HCT116 (cell line): ENCODE data around the gene PASD1. TPM values are rescaled to one million over a fixed set of nuclear protein-coding genes. Genes with fewer than 3 reads are reported as not detected.

Experiments used
- ATAC-seq: fragments of 200-7000 bp; cut with Tn5 transposase; 2 replicates; pipeline ENCODE4 v1.9.1; 2020; ENCODE audit warnings: mild to moderate bottlenecking, moderate library complexity
- BruUV-seq: library from RNA; stranded (reverse); fragments of 400-500 nt; replicated peaks from 2 replicates; lab custom pipeline; 2021; lab: Mats Ljungman, UMichigan
- CTCF ChIA-PET: fragments of 300-600 bp; sonication (Branson Sonifier 250); formaldehyde crosslinking; loops from one replicate; lab custom pipeline; 2021; ENCODE audit warnings: antibody characterized with exemption; lab: Charles Lee
- POLR2A ChIA-PET: fragments of 300-600, 350-600 bp; sonication (Branson Sonifier 250); formaldehyde crosslinking; loops from one replicate; lab custom pipeline; 2021; ENCODE audit warnings: antibody characterized with exemption; lab: Charles Lee
- RAD21 ChIA-PET, 2 experiments: fragments of 300-600 bp; sonication (Branson Sonifier 250); formaldehyde crosslinking; loops; one replicate each; lab custom pipeline; 2023; ENCODE audit warnings: low total read pairs in 2 of 2; ENCODE audit not compliant: uncharacterized antibody in 2 of 2, unreplicated experiment in 2 of 2, low non-redundant PET in 1 of 2; lab: Charles Lee
- DNase-seq: peaks from one replicate; pipeline ENCODE4 v3.0.0-alpha.2; 2010; ENCODE audit warnings: low read depth, low spot score
- H2AFZ ChIP-seq: fragments of 200-600 bp; shearing (Covaris generic), sonication (generic); 2 replicates; pipeline ENCODE4 v1.6.1; 2017; ENCODE audit warnings: low read depth, mixed run types, mixed read lengths, antibody characterized with exemption, low read length; ENCODE audit not compliant: poor library complexity, severe bottlenecking
- H3K27ac ChIP-seq: 2 replicates; pipeline ENCODE4 v1.5.1; 2012; ENCODE audit warnings: low read depth, low read length
- H3K27me3 ChIP-seq: fragments of 200-600 bp; sonication (generic); 2 replicates; pipeline ENCODE4 v1.6.1; 2016; ENCODE audit warnings: mixed run types, low read length, mixed read lengths; ENCODE audit not compliant: insufficient read depth
- H3K36me3 ChIP-seq, 2 experiments: fragments of 200-500 bp in 1 of 2; fragments of 200-600 bp in 1 of 2; sonication (Bioruptor generic) in 1 of 2; sonication (generic) in 1 of 2; 2 replicates each; pipeline versions ENCODE4 v1.5.1 to v1.6.1; 2014 to 2016; ENCODE audit warnings: low read length in 2 of 2, inconsistent platforms in 1 of 2, mixed read lengths in 1 of 2, mixed run types in 1 of 2; ENCODE audit not compliant: insufficient read depth in 2 of 2, control insufficient read depth in 1 of 2
- H3K4me1 ChIP-seq, 2 experiments: fragments of 200-600 bp in 1 of 2; sonication (generic) in 1 of 2; 2 replicates each; pipeline versions ENCODE4 v1.5.1 to v1.6.1; 2012 to 2017; ENCODE audit warnings: low read length in 2 of 2, inconsistent platforms in 1 of 2, mild to moderate bottlenecking in 1 of 2, mixed read lengths in 1 of 2, mixed run types in 1 of 2, moderate library complexity in 1 of 2; ENCODE audit not compliant: insufficient read depth in 2 of 2, control insufficient read depth in 1 of 2
- H3K4me2 ChIP-seq: fragments of 200-600 bp; sonication (generic); 2 replicates; pipeline ENCODE4 v1.6.1; 2017; ENCODE audit warnings: mixed run types, low read length, mixed read lengths
- H3K4me3 ChIP-seq, 2 experiments: fragments of 200-600 bp in 1 of 2; sonication (generic) in 1 of 2; replicated peaks in 1 of 2; 2 replicates each; pipeline ENCODE4 v1.5.1; 2011 to 2016; ENCODE audit warnings: low read length in 2 of 2, control low read depth in 1 of 2, low read depth in 1 of 2, mild to moderate bottlenecking in 1 of 2, mixed read lengths in 1 of 2, mixed run types in 1 of 2
- H3K79me2 ChIP-seq: fragments of 200-600 bp; sonication (generic); 2 replicates; pipeline ENCODE4 v1.6.1; 2017; ENCODE audit warnings: mild to moderate bottlenecking, mixed run types, low read length, moderate library complexity, mixed read lengths; ENCODE audit not compliant: insufficient read depth
- H3K9ac ChIP-seq: fragments of 200-600 bp; sonication (generic); 2 replicates; pipeline ENCODE4 v1.6.1; 2016; ENCODE audit warnings: low read length, mixed read lengths
- H3K9me2 ChIP-seq: fragments of 200-600 bp; sonication (generic), shearing (Covaris generic); 2 replicates; pipeline ENCODE4 v1.6.1; 2017; ENCODE audit warnings: mixed run types, mild to moderate bottlenecking, moderate library complexity; ENCODE audit not compliant: insufficient read depth
- H3K9me3 ChIP-seq, 2 experiments: fragments of 200-500 bp in 1 of 2; fragments of 200-600 bp in 1 of 2; sonication (Bioruptor generic) in 1 of 2; sonication (generic) in 1 of 2; 2 replicates each; pipeline ENCODE4 v1.6.1; 2014 to 2017; ENCODE audit warnings: low read length in 2 of 2, mixed read lengths in 2 of 2, inconsistent platforms in 1 of 2, low read depth in 1 of 2, mild to moderate bottlenecking in 1 of 2, mixed run types in 1 of 2, moderate library complexity in 1 of 2; ENCODE audit not compliant: control insufficient read depth in 1 of 2, insufficient read depth in 1 of 2
- H4K20me1 ChIP-seq: fragments of 200-600 bp; sonication (generic), shearing (Covaris generic); 2 replicates; pipeline ENCODE4 v1.6.1; 2017; ENCODE audit warnings: mixed run types, mild to moderate bottlenecking, moderate library complexity; ENCODE audit not compliant: insufficient read depth
- CEBPB ChIP-seq: IDR thresholded peaks from 2 replicates; pipeline ENCODE4 v1.6.1; 2012; ENCODE audit warnings: low read depth
- CTCF ChIP-seq, 3 experiments: fragments of 200-600 bp in 1 of 3; sonication (generic) in 1 of 3; IDR thresholded peaks in 2 of 3; conservative IDR thresholded peaks in 1 of 3; 2 replicates each; pipeline ENCODE4 v1.5.1; 2012 to 2017; ENCODE audit warnings: low read depth in 2 of 3, low read length in 2 of 3, antibody characterized with exemption in 1 of 3, borderline replicate concordance in 1 of 3, control low read depth in 1 of 3, mild to moderate bottlenecking in 1 of 3, mixed read lengths in 1 of 3, mixed run types in 1 of 3, moderate library complexity in 1 of 3; ENCODE audit not compliant: insufficient read depth in 1 of 3
- ELF1 ChIP-seq: IDR thresholded peaks from 2 replicates; pipeline ENCODE4 v1.6.1; 2012; ENCODE audit warnings: low read depth, borderline replicate concordance
- EZH2 ChIP-seq: fragments of 200-600 bp; sonication (generic); IDR thresholded peaks from 2 replicates; pipeline ENCODE4 v1.6.1; 2017; ENCODE audit warnings: antibody characterized with exemption, mixed run types
- EZH2phosphoT487 ChIP-seq: fragments of 200-600 bp; IDR thresholded peaks from 2 replicates; pipeline ENCODE4 v1.6.1; 2018; ENCODE audit warnings: antibody characterized with exemption, borderline replicate concordance
- JUND ChIP-seq: IDR thresholded peaks from 2 replicates; pipeline ENCODE4 v1.6.1; 2012
- MAX ChIP-seq: IDR thresholded peaks from 2 replicates; pipeline ENCODE4 v1.6.1; 2012
- POLR2A ChIP-seq: IDR thresholded peaks from 2 replicates; pipeline ENCODE4 v1.7.0; 2011; ENCODE audit warnings: borderline replicate concordance; ENCODE audit not compliant: insufficient read depth, insufficient read length; ENCODE audit errors: extremely low read depth
- POLR2AphosphoS5 ChIP-seq: IDR thresholded peaks from 2 replicates; pipeline ENCODE4 v1.6.1; 2011; ENCODE audit warnings: mild to moderate bottlenecking, low read depth, low read length, moderate library complexity
- SIN3A ChIP-seq: IDR thresholded peaks from 2 replicates; pipeline ENCODE4 v1.6.1; 2012; ENCODE audit warnings: low read depth
- SRF ChIP-seq: IDR thresholded peaks from 2 replicates; pipeline ENCODE4 v1.6.1; 2012; ENCODE audit warnings: low read depth
- TCF7L2 ChIP-seq: IDR thresholded peaks from 2 replicates; pipeline ENCODE4 v1.7.0; 2011; ENCODE audit warnings: borderline replicate concordance, inconsistent platforms; ENCODE audit not compliant: insufficient read depth, insufficient read length; ENCODE audit errors: extremely low read depth
- YY1 ChIP-seq: IDR thresholded peaks from 2 replicates; pipeline ENCODE4 v1.6.1; 2011; ENCODE audit warnings: low read length, low read depth, moderate library complexity, mild to moderate bottlenecking; ENCODE audit not compliant: insufficient replicate concordance; ENCODE audit errors: extremely low read depth
- ZNF274 ChIP-seq: fragments of 200-500 bp; sonication (Bioruptor generic); IDR thresholded peaks from 2 replicates; pipeline ENCODE4 v1.6.1; 2014; ENCODE audit warnings: mild to moderate bottlenecking, low read depth, low read length, inconsistent platforms
- intact Hi-C: fragments of 100-400 bp; cut with micrococcal nuclease; formaldehyde crosslinking; loops from 2 replicates; pipeline ENCODE4 v1.10.0; 2022
- total RNA-seq: library from RNA; stranded (reverse); gene quantifications from one replicate; pipeline ENCODE4 v1.2.1, GENCODE V29; 2021; ENCODE audit not compliant: unreplicated experiment
- TF ChIP-seq, protein P1 (sequence below): IDR thresholded peaks from 2 replicates; pipeline ENCODE4 v1.6.1; 2012; ENCODE audit warnings: low read depth
- TF ChIP-seq, protein P2 (sequence below): IDR thresholded peaks from 2 replicates; pipeline ENCODE4 v1.6.1; 2012

Gene PASD1
- total RNA-seq, 1 experiment from 2014 or later, result not detected

GRCh38 chrX:151714362-151714761, 150.9 kb downstream of the PASD1 start:
- Histone ChIP-seq H4K20me1 (no peaks in the 10 kb centered on the region), H3K4me3 (no peak overlapping the region), H3K79me2 (no peaks in the 10 kb centered on the region), H3K36me3 (no peaks in the 10 kb centered on the region), H3K27ac (no peak overlapping the region), H2AFZ (no peak overlapping the region), H3K9me2 (no peaks in the 10 kb centered on the region), H3K9me3 (no peaks in the 10 kb centered on the region), H3K4me1 (no peaks in the 10 kb centered on the region), H3K27me3 (peaks cover 4% of the 10 kb centered on the region; the same call in 1 of the 2 replicates), H3K9ac (no peak overlapping the region), H3K4me2 (no peak overlapping the region)
- ATAC-seq (no peak), DNase-seq (no peak)
- ChIA-PET RAD21 (no interaction called here), CTCF (interaction anchor here (1.3 kb wide), 1 partner anchor 39 kb away, joined by 4 read pairs; no protein-coding TSS in a partner anchor), POLR2A (no interaction called here)
- intact Hi-C loops, result loop anchor here (5.0 kb wide), 1 partner anchor 923 kb away; the partner anchor contains the start of gene GABRQ
- TF ChIP-seq POLR2AphosphoS5 (no peak), ELF1 (no peak), JUND (no peak), POLR2A (no peak), CEBPB (no peak), TCF7L2 (no peak), YY1 (no peak), SRF (no peak), EZH2phosphoT487 (no peak), EZH2 (no peak), CTCF (IDR thresholded peaks at IDR 0.05 in 2 of 3, conservative IDR thresholded peaks at IDR 0.05 in 1 of 3; ENCODE audit: borderline replicate concordance in 1 of 3, insufficient read depth in 1 of 3, low read depth in 2 of 3, low read length in 2 of 3) (no peak), ZNF274 (no peak), SIN3A (no peak), MAX (no peak)
- TF ChIP-seq, protein P1, sequence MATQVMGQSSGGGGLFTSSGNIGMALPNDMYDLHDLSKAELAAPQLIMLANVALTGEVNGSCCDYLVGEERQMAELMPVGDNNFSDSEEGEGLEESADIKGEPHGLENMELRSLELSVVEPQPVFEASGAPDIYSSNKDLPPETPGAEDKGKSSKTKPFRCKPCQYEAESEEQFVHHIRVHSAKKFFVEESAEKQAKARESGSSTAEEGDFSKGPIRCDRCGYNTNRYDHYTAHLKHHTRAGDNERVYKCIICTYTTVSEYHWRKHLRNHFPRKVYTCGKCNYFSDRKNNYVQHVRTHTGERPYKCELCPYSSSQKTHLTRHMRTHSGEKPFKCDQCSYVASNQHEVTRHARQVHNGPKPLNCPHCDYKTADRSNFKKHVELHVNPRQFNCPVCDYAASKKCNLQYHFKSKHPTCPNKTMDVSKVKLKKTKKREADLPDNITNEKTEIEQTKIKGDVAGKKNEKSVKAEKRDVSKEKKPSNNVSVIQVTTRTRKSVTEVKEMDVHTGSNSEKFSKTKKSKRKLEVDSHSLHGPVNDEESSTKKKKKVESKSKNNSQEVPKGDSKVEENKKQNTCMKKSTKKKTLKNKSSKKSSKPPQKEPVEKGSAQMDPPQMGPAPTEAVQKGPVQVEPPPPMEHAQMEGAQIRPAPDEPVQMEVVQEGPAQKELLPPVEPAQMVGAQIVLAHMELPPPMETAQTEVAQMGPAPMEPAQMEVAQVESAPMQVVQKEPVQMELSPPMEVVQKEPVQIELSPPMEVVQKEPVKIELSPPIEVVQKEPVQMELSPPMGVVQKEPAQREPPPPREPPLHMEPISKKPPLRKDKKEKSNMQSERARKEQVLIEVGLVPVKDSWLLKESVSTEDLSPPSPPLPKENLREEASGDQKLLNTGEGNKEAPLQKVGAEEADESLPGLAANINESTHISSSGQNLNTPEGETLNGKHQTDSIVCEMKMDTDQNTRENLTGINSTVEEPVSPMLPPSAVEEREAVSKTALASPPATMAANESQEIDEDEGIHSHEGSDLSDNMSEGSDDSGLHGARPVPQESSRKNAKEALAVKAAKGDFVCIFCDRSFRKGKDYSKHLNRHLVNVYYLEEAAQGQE, result no peak
- TF ChIP-seq, protein P2, sequence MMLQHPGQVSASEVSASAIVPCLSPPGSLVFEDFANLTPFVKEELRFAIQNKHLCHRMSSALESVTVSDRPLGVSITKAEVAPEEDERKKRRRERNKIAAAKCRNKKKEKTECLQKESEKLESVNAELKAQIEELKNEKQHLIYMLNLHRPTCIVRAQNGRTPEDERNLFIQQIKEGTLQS, result no peak
- BruUV-seq, result no TSS peak
